ENCODE results near the gene SCN2B.

The SCN2B gene, protein sequence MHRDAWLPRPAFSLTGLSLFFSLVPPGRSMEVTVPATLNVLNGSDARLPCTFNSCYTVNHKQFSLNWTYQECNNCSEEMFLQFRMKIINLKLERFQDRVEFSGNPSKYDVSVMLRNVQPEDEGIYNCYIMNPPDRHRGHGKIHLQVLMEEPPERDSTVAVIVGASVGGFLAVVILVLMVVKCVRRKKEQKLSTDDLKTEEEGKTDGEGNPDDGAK

DNA sequence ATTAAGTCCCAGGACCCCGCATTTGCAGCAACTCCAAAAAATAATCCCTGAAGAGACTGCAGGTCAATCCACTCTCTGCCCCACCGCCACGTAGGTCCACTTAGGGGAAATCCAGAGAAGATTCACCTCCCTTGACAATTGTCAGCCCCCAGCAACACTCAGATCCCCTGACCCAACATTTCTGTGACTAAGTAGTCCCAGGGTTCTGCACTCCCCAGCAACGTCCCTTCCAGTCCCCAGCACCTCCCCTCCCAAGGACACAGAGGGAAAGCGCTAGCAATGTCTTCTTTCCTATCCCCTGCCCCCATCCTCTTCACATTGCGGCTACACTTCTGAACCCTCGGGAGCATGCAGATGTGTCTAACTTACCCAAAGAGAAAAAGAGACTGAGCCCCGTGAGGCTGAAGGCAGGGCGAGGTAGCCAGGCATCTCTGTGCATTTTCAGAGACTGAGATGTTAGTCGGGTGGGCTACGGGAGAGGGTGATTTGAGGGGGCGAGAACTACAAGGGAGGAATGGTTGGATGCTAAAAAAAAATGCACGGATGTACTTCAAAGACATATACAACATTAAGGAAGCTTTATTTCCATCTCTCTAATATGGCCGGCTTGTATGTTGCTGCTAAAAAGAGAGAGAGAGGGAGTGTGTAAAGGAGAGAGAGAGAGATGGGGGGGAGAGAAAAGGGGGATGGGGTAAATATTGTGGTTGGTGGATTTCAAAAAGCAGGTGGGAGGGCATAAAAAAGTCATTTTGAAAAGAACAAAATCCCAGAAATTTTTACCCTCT lies at the start of gene SCN2B:
TSS of gene SCN2B (minus strand) at position 647 of the 785 bp plus-strand sequence. CDS start at position 439, 208 bp downstream.
- no peak for DNase-seq (ENCODE audit: low read depth)

DNA sequence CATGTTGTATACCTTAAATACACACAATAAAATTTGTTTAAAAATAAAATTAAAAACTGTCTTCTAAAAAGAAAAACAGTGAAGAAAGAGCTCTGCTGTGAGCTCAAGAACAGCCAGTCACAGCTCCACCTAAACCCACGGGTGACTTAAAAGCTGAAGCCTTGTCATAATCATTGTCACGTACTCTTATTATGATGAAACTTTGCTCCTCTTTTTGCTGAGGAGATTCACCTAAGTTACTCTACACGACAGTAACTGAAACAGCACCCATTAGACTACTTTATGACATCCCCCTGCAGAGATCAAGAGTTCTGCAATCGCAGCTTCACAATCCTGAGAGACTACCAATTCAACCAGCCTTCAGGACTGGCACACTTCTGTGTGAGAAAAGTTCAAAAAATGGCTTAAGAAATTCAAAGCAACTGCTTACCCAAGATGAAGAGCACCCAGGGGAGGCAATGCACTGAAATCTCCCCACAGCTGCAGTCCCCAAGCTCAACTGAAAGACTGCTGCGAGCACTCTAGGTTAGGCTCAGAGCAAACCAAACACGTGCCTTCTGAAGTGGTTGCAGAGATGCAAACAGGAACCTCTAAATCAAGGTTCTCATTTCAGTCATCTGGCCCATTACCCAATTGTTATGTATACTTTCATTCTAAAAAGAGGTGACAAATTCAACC lies 48.2 kb upstream of the SCN2B start, which contains the start of gene JAML:
TSS of gene JAML (minus strand) at position 501 of the 678 bp plus-strand sequence. CDS start 10,145 bp downstream, outside the sequence.
- no peak for DNase-seq (ENCODE audit: low read depth)

DNA sequence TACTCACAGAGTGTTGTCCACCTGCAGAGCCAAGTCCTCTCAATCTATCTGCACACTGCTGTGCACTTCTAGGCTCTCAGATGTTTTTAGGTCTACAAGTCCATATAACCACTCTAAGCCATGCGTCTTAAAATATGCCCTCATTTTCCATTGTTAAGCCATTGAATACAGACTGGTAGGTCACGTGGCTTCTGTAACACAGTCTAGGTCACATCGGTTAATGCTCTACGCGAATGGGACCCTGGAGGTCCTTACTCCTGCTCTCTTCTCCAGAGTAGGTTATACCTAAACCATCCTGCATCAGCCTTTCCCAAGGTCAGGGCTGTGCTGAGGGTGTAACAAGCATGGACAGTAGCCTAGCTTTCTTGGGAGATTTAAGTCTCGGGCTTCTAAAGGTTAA lies 47.6 kb upstream of the SCN2B start:
- DNase-seq (ENCODE audit: low read depth): no peak

DNA sequence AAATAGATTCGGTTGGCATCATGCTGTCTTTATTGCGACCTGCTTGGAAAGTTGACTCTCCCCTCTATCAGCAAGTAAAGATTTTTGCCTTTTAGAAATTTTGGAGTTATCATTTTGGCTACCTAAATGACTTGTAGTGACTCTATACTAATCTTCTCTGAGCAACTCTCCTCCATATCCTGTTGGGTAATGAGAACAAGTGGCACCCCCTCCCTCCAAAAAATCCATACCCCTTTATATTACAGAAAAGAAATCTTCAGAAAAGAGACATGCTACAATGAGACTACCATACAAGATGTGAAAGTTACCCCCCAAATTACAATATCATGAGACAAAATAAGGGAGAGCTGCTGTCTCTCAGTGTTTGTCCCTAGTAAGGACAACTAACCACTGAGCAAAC lies 47.1 kb upstream of the SCN2B start:
- DNase-seq (ENCODE audit: low read depth): no peak

DNA sequence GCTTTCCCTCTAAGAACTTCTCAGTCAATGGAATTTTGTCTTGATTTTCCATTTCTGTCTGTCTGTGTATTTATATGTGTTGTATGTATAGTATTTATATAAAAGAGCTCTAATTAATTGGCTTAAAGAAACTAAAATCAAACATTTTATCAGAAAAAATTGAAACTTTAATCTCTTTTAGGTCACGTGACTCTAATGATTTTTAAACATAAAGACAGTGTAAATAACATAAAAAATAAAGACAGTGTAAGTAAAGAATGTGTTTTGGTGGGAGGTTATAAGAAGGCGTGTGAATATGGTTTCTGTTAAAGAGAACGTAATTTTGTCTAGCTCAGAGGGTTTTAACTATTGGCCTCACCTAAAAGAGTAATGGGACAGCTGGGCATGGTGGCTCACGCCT lies 46.0 kb upstream of the SCN2B start:
- no peak for DNase-seq (ENCODE audit: low read depth)

DNA sequence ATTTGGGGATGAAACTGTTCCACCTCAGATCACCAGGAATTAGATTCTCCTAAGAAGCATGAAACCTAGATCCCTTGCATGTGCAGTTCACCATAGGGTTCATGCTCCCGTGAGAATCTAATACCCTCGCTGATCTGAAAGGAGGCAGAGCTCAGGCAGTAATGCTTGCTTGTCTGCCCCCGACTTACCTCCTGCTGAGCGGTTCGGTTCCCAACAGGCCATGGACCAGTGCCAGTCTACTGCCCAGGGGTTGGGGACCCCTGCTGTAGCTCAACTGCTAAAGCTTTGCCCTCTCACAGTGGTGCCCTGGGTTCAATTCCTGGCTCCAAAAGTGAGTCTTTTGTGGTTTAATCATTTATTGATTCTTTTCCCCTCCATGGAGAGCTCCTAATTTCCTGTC lies 45.0 kb upstream of the SCN2B start:
- DNase-seq (ENCODE audit: low read depth): no peak

DNA sequence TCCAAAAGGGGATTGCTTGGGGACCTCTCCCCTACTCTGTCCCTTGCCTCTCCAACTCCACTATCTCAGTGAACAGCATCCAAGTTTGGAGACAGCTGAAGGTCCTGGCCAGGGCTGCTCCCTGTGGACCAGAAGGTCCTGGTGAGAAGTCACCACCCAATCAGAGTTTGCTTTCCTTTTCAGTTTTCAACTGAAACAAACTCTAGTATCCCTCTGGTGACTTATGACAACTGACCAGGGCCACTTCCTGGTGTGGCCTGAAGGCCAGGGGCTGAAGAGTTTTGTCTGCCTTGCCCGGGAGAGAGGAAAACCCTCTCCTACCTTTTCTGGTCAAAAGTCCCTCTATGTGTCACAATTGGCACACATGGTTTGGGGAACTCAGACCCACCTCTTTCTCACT lies 43.3 kb upstream of the SCN2B start:
- no peak for DNase-seq (ENCODE audit: low read depth)

DNA sequence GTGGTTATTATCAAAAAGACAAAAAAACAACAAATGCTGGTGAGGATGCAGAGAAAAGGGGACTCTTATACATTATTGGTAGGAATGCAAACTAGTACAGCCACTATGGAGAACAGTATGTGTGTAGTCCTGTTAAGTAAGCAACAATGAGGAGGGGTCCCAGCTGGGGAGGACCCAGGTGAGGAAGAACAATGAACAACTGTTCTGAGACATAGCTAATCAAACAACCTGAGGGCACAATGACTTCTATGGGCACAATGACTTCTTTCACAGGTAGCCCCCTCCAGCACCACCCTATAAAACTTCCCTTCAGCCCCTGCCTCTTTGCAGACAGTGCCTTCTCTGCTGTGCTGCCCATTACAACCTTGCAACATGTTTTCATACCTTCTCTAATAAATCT lies 42.8 kb upstream of the SCN2B start:
- DNase-seq (ENCODE audit: low read depth): no peak

DNA sequence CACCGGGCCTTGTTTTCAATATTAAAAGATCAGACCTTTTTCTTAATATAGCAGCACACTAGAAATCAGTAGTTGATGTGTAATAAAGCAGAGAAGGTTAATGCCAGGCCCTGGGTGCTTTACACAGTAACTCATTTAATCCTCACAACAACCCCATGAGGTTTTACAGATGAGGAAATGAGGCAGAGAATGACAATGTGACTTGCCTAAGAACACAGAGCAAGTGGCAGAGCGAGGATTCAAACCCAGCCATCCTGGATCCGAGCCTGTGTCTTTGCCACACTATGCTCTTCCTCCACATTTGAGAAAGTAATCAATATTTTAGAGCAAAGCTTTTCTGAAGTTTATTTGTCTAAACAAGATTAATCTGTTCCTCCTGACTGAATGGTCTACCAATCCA lies 41.1 kb upstream of the SCN2B start:
- no peak for DNase-seq (ENCODE audit: low read depth)

DNA sequence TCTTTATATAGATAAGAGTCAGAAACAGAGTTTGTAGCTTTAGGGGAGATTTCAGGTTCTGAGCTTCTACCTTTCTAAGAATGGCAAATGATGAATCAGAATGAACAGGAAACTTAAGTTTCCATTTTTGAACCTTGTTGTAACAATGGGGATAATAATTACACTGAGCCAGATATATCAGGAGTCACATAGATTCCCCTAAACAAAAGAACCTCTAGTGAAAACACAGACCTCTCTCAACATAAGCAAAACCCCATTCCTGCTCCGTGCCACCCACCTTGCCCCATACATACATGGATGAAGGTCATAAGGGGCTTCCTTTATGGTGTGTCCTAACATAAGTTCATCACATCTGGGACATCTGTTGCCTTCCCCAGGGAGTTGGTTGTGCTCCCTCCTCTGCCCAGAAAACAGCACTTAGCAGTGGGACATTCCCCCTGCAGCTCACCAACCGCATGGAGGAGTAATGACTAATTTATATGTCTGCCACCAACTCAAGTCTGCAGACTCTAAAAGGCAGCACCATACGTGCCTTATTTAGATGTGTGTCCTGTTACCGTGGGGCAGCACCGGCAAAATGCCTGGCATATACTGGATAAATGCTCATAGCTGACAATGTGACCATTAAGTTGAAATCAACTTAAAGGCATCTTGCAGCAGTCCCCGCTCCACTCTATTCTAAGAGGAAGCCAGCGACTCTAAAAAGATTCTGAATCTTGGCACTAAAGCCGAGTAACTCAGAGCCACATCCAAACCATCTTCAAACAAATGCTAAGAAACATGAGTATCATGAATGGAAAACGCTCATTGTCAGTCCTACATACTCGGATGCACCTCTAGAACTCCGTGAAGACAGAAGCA lies 40.4 kb upstream of the SCN2B start:
- no peak for DNase-seq (ENCODE audit: low read depth)

DNA sequence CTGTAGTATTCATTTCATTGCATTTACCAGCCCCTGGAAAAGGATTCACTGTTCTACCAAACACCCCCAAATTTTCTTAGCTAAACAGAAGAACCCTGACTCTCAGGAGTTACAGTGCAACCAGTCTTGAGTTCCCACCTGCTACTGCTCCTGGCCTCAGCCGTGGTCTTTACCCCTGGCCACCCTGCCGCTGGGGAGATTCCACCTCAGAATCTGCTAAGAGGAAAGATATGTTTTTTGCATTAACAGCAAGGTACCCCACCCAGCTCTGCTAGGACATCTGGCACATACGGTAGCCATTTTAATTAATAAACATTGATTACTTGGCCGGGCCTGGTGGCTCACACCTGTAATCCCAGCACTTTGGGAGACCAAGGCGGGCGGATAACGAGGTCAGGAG lies 39.3 kb upstream of the SCN2B start:
- DNase-seq (ENCODE audit: low read depth): no peak

DNA sequence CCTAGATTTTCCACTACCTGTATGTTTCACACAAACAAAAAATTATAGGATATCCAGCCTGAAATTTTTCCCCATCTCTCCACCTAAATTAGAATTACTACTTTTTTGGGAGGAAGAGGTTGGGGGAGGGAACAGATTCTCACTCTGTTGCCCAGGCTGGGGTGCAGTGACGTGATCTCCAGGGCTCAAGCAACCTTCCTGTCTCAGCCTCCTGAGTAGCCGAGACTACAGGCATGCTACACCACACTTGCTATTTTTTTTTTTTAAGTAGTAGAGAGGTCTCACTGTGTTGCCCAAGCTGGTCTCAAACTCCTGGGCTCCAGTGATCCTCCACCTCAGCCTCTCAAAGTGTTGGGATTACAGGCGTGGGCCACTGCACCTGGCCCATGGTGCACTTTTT lies 38.8 kb upstream of the SCN2B start:
- no peak for DNase-seq (ENCODE audit: low read depth)

DNA sequence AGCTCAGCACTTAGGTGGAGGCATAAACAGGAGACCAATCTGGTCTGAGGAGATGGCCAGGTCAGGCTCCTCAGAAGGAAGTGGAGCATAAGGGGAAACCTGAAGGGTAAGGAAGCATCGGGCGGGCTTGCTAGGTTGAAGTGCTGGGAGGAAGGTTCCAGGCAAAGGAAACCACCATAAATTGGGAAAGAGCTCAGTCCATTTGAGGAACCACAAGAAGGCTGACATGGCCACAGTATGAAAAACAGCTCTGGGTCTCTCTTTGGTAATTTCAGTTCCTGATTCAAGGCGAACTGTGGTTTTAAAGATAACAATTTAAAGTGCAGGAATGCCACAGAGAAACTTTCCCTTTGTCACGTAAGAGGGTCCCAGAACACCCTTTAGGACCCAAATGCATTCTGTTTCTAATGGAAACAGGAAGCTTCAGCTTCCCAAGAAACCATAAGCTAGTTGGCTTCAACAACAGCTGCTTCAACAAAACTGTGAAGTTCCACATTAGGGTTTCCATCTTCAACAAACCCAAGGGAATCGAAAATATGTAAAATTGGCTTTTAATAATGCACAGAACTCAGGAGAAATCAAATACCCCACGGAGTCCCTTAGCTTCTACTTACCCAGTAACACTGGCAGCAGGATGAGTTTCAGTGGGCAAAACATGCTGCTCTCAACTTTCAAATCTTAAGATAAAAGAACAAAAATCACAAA lies 37.9 kb upstream of the SCN2B start:
- DNase-seq (ENCODE audit: low read depth): no peak

DNA sequence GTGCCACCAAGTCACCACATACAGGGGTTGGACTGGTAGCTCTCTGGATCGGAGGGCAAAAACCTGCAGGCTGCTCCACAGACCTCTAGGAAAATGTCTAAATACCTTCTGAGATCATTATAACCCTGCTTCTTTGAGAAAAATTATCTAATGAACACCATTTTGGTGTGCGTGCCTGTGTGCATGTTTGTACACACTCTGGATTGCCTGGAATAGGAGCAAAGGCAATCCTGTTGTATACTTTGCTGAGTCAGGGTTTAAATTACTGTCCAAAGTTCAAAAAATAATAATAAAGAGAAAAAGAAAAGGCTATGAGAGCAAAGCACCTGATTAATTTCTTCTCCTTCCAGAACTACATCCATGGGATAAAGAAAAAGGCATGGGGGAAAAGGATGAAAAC lies 37.3 kb upstream of the SCN2B start:
- DNase-seq (ENCODE audit: low read depth): no peak

DNA sequence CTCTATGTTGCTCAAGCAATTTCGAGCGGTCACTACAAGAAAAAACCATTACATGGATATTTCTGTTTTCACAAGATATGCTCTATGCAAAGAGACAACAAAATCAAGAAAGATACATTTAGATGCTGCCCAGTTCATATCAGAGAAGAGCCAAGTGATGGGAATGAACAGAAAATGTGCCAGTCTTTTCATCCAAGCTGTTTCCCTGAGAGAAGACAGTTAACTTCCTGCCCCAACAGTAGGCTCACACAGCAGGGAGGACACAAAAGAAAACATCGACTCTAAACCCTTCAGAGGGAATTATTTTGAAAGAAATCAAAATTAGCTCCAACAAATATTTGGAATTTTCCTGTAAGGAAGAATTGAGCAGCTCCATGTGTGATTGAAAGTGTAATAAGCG lies 36.8 kb upstream of the SCN2B start:
- no peak for DNase-seq (ENCODE audit: low read depth)

DNA sequence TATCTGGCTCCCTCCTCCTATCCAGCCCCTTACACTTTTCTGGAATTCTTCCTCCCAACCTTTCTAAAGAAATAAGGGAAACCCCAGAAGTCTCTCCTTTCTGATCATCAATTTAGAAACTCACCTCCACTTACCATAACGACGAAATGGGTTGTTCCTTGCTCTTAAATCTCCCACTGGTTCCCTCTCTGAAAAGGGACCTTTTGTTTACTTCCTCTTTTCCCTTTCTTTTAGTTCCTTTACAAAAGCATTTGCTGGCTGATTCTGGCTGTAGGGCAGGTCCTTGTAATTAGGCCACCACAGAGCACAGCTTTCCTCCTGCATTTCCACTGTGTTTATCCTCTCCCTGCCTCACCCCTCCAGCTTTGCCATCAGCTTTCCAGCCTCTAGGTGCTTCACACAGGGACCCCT lies 36.3 kb upstream of the SCN2B start:
- no peak for DNase-seq (ENCODE audit: low read depth)

DNA sequence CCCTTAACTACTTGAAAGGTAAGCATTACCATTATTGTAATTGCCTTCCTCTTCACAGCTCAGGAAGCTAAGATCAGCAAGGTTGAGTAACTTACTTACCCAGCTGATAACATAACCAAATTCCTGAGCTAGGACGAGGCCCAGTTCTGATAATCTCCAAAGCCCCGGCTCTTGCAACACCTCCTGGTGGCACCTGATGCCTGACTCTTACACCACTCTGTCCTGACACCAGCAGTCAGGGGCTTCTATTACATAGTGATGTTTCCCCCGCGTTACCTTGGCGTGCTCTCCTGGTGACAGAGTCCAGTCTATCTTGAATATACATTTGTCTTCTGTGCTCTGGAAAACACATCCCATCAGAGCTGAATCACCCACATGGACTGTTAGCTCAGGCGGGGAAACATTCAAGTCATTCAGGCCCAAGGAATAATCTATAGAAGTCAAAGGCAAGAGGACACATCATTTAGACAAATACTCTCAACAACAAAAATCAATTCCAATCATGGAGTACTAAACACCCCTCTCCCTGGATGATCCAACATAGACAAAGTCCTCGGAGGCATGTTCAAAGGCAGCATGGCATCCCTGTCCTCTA lies 35.8 kb upstream of the SCN2B start:
- DNase-seq (ENCODE audit: low read depth): no peak

DNA sequence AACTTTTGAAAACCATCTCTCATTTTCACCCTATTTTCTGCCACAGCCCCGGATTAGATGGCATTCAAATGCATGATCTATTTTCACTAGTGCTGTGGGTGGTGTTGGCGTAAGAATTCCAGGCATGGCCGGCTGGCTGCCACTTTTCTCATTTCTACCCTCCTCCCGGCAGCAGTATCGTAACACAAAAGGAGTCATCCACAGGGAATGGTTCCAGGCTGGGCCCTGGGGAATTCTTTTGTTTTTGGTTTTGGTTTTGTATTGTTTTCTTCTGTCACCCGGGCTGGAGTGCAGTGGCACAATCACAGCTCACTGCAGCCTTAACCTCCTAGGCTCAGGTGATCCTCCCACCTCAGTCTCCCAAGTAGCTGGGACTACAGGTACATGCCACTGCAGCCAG lies 34.6 kb upstream of the SCN2B start:
- peak; percentile 32 for DNase-seq (ENCODE audit: low read depth)

DNA sequence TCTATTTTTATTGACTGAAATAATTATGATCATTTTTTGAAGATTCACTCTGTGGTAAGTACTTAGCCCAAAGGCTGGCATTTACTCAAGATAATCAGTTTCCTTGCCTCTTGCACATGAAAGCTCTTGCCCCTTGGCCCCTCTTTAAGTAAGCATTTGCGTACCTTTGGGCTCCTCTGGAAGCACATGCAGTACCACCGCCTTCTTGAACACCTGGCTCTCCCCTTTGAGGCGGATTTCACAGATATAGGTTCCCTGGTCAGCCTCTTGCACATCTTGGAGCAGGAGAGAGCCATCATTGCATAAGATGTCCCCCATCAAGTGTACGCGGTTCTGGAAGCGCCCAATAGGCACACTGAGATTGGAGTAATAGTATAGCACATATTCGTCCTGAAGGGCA lies 33.9 kb upstream of the SCN2B start:
- no peak for DNase-seq (ENCODE audit: low read depth)

DNA sequence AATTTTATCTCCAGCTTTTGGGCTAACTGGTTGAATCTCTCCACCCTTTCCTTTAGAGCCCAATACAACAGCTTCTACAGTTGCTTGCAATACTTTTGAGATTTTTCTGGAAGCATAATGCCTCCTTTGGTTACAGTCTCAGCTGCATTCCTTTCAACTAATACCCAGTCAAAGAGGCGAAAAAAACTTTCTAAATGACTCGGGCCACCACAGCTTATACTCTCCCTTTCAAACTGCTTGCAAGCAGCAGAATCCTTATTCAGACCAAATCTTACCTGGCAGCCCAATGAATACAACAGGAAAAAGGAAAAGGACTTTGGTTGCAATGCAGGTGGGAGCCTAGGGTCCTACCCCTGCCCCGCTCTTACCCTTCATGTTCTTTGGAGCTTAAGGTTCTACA lies 32.6 kb upstream of the SCN2B start:
- no peak for DNase-seq (ENCODE audit: low read depth)

DNA sequence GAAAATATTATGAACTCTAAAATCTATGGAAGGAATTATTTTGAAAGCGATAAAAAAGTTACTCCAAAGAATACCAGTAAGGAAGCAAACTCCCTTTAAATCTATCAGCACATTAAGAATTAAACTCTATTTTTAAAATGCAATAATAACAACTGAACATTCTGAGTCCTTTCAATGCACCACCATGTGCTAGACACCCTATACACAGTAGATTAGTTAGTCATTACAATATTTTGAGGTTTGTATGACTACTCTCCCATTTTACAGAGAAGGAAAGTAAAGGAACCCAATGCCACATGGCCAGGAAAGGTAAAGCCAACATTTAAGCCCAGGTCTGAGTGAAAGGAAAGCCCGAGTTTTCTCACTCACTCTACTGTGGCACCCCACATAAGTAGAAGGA lies 30.6 kb upstream of the SCN2B start:
- no peak for DNase-seq (ENCODE audit: low read depth)

Measured in stromal cell of bone marrow (primary cell).